NB4 (cell line): Measurements from ENCODE around the gene BBS9.
A peak's percentile ranks its signal among the peaks of the same experiment; 100 is the strongest.

ENCODE experiments used
- DNase-seq: peaks from one replicate; pipeline ENCODE4 v3.0.0; 2010; ENCODE audit warnings: low read depth
- H3K4me3 ChIP-seq: one replicate; pipeline ENCODE4 v1.5.1; 2011; ENCODE audit warnings: mild to moderate bottlenecking, low read depth, low read length, moderate library complexity
- CTCF ChIP-seq: IDR thresholded peaks from one replicate; pipeline ENCODE4 v1.5.1; 2012; ENCODE audit warnings: low read depth, low read length
- MYC ChIP-seq: IDR thresholded peaks from 2 replicates; pipeline ENCODE4 v1.6.1; 2011; ENCODE audit warnings: low read depth, low read length
- POLR2A ChIP-seq: IDR thresholded peaks from 2 replicates; pipeline ENCODE4 v1.6.1; 2011; ENCODE audit warnings: mild to moderate bottlenecking; ENCODE audit not compliant: insufficient read length; ENCODE audit errors: extremely low read depth
- TF ChIP-seq, protein P1 (sequence below): IDR thresholded peaks from 2 replicates; pipeline ENCODE4 v1.6.1; 2011; ENCODE audit warnings: low read depth, low read length

The BBS9 gene

GRCh38 chr7:33111614-33112013 is 17.8 kb upstream of the BBS9 start:
- TF ChIP-seq, protein P1, sequence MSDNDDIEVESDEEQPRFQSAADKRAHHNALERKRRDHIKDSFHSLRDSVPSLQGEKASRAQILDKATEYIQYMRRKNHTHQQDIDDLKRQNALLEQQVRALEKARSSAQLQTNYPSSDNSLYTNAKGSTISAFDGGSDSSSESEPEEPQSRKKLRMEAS, result no peak
- no peak for TF ChIP-seq MYC
- TF ChIP-seq CTCF, result no peak
- TF ChIP-seq POLR2A, result no peak
- H3K4me3 ChIP-seq, result no peak overlapping the region
- no peak for DNase-seq

DNA sequence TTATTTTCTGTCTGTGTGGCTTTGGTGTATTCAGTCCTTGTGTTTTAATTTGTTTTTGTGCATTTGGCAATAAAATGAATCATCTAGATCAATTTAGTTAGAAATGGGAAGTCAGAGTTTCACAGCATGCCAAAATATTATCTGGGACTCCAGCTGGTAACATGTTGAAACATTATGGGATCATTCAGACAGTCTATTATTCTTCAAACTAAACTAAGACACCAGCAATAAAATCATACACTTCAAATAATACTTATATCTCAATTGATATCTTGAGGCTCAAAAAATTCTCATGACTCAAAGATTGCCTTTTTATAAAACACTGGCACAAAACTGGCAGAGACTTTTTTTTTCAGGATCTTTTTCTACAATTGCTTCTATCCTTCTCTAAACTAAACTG is 14.4 kb upstream of the BBS9 start:
- H3K4me3 ChIP-seq, result no peak overlapping the region
- no peak for DNase-seq
- TF ChIP-seq CTCF (no peak), POLR2A (no peak)
- TF ChIP-seq, protein P1, result no peak

- no peak overlapping the region for H3K4me3 ChIP-seq
- TF ChIP-seq MYC (no peak), CTCF (no peak), POLR2A (no peak)
- TF ChIP-seq, protein P1, result no peak
- DNase-seq, result no peak
These were observed 11.0 kb upstream of the BBS9 start for GRCh38 chr7:33118383-33118782.

- no peak overlapping the region for H3K4me3 ChIP-seq
- no peak for DNase-seq
- TF ChIP-seq POLR2A (no peak), CTCF (no peak), MYC (no peak)
- TF ChIP-seq, protein P1, result no peak
These were observed 2.3 kb upstream of the BBS9 start for GRCh38 chr7:33127085-33127484.

- DNase-seq, result no peak
- no peak for TF ChIP-seq CTCF
- TF ChIP-seq, protein P1, result no peak
- no peak for TF ChIP-seq MYC
- TF ChIP-seq POLR2A, result no peak
- peak overlapping the region; percentile 79 for H3K4me3 ChIP-seq
These were observed 754 bp upstream of the BBS9 start for GRCh38 chr7:33128631-33128989.

GRCh38 chr7:33129806-33130153 is 416 bp downstream of the BBS9 start:
- peak overlapping the region; percentile 79 for H3K4me3 ChIP-seq
- peak; percentile 16 for DNase-seq
- TF ChIP-seq CTCF (no peak), POLR2A (no peak), MYC (no peak)
- TF ChIP-seq, protein P1, result no peak
